GM21367 (cell line): ENCODE measurements around the gene GRIP2.

Experiments used
- ATAC-seq: cut with Tn5 transposase; IDR thresholded peaks from one replicate; pipeline ENCODE4 v1.9.1; 2021; ENCODE audit not compliant: unreplicated experiment

Gene GRIP2

DNA sequence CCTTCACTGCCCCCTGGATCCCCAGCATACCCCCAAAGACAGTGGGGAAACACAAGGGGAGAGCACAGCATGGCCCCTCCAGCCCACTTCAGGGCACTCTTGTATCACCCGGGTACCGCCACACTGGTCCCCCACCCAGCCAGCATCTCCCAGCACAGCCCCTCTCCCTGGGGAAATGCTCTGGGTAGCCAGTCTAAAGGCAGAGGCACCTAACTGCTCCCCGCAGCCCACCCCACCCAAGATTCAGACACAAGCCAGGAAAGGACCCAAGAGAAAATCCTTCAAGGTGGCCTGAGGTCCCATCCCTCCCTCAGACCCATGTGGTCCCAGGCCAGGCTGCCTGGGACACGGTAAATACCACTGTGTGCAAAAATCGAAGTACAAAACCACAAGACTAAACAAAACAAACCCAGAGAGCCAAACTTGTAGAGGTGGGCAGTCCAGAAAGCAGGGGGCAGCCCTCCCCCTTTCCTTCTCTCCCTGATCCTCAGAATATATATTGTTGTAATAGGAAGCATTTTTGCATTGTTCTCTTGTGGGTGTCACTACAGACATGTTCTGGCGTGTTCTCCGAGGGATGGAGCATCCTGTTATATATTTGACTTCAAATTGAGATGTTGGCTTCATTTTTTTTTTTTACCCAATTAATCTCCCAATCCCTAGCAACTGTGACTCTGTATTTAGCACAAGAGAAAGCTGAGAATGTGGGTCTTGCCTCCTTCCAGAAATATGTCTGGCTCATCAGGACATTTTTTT, 51.7 kb downstream of the GRIP2 start:
- no peak for ATAC-seq

DNA sequence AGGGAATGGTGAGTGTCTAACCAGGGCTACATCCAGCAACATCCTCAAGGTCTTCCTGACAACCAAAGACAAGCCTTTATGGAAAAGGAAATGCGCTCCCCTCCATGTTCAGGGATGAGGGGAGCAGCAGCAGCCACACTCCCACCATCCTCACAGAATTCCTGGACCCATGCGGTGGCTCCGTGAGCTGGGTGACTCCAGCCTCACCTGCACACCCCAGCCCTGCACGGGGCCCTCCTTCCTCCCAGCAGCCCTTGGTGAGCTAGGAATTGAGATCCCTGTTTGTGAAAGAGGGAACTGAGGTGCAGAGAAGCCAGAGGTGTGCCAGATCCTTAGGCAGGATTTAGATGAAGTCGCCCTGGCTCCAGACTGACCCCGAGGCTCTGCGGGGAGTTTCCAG, 52.3 kb downstream of the GRIP2 start:
- no peak for ATAC-seq

DNA sequence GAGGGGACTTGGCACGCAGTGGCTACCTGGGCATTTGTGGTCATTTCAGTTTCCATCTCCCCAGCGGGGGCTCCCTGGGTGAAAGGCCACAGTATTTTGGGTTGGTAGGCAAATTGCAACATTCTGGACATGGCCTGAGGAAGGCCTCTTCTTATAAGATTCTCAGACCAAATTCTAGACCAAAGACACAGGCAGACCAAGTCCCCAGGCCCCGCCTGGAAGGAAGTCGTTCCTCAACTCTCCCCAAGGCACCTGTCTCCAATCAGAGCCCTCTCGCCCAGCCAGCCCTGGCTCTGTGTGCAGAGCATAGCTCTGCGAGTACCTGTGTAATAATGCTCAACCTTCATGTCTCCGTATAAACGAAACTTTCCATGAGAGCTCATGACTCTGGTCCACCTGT, 53.1 kb downstream of the GRIP2 start:
- no peak for ATAC-seq

DNA sequence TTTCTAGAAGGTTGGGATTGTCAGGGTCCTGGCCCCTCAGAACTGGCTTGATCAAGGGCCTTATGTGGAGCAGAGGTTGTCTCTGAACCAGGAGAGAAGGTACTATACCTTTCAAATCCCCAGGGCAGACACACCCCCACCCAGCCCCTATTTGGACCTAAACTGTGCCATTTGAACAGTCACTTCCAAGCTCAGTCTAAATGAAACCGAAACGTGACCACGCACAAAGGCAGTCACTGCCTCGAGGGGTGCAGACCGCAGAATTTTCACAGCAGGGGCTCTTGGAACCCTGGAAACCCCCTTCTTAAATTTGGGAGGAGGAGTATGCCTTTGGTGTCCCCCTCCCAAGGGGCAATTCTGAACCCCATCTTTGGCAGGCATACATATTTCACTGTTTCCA, 53.7 kb downstream of the GRIP2 start:
- ATAC-seq = peak; percentile 65

DNA sequence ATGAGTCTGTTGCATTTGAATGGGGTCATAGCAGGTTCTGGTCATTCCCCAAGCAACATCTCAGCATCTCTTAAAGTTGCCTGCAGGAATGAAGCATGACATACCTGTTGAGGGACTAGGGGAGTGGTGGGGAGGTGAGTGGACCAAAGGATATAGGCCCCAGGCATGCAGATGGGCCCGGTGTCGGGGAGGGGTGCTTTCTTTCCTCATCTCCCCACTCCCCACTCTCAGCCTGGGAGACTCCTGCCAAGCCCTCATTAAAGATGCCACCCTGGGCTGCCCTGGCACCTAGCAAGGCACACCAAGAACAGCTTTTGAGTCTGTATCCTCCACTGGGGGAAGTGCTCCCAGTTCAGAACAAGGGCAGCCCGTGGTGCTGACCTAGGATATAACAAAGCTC, 54.2 kb downstream of the GRIP2 start:
- no peak for ATAC-seq

DNA sequence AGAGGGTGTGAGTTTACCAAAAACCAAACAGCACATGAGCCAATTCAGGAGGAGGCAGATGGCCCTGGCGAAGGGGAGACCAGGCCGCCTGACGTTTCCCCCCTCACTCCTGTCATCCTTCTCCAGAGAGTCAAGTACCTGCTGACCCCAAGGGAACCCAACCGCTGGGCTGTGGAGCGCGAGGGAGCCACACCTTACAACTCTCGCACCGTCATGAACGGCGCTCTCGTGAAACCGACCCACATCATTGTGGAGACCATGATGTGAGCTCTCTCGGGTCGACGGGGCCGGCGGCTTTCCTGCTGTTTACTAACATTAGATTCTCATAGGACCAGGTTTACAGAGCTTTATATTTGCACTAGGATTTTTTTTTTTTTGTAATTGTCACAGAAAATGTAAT, 55.4 kb downstream of the GRIP2 start:
- no peak for ATAC-seq

DNA sequence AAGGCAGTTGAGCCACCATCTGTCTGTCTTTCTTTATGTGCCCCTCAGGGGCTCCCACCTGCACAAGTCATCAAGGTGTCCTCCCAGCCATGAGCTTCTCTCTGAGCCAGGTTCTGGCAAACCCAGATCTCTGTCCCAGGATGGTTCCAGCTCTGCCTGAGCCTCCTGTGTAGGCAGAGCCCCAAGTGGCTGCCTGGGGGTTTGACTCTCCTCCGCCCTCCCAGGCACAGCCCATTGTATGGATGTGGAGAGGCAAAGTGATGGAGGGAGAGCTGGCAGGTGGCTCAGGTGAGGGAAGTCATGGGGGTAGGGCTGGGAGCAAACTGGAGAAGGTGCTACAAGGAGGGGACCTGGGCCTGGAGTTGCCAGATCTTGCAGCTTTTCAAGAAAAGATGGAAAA, 56.9 kb downstream of the GRIP2 start:
- no peak for ATAC-seq

DNA sequence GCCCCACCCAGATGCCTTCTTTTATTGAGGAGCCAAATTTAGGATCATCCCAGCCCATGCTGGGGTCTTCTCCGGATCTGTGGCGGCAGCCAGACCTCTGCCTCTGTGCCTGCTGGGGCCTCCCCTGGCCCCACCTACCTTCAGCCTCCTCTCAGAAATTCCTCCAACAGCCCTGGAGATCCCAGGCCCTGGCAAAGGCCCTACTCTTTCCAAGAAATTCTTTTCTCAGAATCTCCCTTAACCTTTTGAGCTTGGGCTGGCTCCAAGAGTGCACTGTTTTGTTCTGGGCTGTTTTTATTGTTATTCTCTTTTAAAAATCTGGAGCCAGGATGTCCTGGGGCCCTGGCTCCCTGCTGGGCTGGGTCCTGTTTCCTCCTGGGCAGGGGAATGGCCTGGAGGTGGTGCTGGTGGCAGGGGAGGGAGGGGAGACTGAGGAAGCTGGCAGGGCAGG, 57.8 kb downstream of the GRIP2 start:
- no peak for ATAC-seq

DNA sequence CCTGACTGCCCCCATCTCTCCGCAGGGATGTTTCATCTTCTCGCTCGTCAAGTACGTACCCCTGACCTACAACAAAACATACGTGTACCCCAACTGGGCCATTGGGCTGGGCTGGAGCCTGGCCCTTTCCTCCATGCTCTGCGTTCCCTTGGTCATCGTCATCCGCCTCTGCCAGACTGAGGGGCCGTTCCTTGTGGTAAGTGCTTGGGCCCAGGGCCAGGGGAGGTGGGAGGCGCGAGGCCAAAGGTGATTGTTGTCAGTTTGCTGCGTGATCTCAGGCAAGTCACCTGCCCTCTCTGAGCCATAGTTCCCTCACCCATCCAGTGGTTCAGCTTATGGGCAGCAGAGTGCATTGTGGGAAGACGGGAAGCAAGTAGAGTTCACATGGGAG, 58.5 kb downstream of the GRIP2 start:
- ATAC-seq = no peak

DNA sequence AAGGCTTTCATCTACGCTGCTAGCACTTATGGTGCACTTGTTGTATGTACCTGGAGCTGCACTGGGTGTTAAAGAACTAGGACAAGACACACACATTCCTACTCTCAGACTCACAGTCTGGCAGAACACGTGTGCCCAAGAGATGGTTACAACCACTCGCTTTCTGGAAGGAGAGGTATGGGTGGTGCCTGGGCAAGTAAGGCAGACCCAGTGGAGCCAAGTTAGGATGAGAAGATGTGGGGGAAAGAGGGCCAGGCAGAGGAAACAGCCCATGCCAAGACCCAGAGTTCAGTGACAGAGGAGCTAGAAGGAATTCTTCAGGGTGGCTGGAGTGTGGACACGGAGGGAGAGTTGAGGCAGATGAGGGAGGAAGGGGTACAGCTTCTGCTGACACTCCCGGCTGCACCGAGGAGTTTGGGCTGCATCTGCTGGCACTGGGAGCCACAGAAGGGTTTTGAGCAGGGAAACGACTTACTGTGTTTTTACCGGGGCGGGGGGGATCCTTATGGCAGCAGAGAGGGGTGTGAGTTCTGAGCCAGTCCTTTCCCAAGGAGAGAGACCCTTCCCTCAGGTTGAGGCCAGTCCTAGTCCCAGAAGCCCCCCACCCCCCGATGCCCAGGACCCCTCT, 59.0 kb downstream of the GRIP2 start:
- no peak for ATAC-seq

DNA sequence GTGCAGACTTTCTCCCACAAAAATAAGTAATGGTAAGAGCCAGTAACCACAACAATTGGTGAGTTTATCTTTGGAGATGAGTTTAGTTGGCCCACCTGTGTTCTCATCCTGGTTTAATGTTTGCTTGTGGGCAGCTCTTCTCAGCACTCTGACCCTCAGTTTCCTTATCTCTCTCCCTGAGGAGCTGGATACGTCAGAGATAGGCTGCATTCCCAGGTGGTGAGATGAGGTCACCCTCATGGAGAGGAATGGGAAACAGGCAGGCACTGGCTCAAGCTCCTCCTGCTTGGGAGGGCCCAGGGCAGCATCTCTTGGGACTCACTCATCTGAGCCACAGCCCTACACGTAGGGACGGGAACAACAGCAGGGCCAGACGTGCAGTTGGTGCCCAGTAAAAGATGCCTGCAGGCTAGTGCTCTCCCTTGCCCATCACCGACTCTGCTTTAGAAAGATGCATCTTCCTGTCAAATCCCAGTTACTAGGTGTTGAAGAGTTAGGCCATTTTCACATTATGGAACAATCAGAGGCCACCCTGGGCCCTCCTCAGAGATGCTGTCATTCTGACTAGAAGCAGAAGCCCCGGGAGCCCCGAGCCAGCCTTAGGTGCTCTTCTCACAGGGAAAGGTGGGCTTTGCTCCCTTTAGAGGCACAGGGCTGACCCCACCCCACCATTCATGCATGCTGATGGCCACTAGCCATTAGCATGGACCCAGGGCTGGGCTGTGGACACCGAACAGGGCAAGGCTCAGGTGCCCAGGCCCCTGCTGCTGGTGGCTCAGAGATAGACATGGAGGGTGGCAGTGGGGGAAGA, 59.7 kb downstream of the GRIP2 start:
- no peak for ATAC-seq

DNA sequence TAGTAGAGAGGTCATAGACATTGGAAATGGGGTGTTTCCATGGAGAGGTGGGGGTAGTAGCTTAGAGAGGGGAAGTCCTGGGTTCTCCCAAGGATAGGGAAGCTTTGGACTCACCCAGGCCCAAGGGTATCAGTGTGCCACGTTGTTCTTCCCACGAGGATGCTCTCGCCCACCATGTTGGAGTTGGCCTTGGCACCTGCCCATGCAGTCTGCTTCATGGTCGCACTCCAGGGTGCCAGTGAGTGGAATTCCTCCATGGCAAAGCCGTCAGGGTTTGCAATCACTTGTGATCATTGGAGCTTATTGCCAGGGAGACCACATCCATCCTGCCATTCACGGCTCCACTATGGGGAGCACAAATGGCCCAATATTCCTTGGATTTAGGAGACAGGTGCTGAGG, 60.6 kb downstream of the GRIP2 start:
- ATAC-seq = no peak

DNA sequence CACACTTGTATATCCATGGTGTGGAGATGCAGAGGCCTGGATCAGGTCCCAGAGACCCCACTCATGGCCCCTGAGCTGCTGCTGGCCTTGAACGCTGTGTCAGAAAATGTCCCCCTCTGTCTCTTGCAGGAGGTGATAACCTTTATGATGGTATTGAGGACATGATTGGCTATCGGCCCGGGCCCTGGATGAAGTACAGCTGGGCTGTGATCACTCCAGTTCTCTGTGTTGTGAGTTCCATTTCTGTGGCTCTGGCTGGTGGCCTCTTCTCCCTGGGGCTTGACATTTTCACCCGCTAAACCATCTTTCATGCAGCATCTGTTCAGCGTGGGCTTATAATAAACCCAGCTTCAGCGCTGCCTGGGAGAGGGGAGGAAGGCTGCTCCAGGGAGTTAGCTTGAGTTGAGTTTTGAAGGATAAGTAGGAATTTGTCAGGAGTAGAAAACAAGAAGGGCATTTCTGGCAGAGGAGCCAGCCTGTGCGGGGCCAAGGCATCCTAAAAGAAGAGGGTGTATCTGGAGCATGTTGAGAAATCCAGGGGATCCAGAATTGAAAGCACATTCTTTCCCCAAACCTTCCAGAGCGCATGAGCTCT, 61.1 kb downstream of the GRIP2 start:
- no peak for ATAC-seq

DNA sequence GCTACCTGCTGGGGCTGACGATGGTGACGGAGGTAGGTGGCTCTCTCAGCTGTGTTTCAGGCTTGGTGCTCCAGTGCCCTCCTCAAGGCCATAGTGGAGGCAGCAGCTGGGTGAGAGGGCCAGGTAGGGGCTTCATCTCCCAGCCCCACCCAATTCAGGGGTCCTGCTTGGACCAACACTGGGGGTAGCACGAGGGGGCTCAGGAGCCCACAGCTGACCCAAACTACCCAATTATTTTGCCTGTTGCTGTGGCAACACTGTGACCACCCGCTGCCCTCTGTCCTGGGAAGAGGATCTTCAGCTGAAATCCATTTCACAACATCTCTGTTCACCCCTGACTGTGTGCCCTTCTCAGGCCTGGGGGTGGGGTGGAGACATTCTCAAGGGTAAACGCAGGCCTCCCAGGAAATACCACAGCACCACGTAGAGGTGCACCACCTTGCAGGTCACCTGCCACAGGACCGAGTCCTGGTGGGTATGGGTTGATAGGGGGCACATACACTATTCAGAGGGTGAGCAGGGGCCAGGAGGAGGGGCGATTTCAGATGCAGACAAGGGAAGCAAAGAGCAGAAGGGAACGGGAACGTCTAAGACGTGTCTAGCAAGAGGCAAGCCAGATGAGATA, 62.7 kb downstream of the GRIP2 start:
- no peak for ATAC-seq

DNA sequence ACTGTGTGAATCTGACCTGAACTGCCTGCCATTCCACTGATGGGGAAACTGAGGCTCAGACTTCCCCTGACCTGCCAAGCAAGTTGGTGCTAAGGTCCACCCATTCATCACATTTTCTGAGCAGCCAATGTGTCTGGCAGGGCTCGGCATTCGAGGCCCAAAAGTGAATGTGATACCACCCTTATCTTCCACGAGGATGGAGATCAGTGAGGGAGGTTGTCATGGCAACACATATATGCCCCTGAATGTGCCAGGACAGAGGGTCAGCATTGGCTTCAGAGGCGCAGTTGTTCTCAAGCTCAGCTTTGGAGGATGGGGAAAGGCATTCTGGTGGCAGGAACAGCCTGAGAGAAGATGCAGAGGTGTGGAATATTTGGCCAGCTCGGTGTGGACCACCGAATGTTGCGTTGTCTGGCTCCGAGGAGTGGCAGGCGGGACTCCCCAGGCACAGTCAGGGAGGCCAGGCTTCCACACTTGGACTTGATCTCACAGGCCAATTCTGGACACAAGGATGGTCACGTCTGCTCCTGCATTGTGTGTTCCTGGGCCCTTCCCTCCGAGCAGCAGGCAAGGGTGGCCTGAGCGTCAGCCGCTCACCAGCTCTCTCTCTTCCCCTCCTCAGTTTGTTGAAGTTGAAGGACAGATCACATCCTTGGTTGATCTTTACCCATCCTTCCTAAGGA, 63.4 kb downstream of the GRIP2 start:
- no peak for ATAC-seq

DNA sequence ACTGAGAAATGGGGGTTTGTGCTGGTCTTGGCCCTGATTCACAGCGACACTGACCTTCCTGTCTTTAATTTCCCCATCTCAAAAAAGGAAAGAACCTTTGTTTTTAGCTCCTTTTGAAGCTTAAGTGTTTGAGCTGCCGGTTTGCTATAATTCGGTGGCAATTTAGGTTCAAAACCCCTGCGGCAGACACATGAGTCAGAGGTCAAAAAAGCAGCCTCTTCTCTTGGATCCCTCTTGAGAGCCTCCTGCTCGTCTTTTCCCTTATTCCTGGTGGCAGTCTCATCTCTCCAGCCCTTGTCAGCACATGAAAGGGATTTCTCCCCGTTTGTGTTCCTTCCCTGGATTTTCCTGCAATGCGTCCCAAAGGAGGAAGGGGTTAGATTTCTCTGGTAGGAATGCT, 64.5 kb downstream of the GRIP2 start:
- ATAC-seq = no peak

DNA sequence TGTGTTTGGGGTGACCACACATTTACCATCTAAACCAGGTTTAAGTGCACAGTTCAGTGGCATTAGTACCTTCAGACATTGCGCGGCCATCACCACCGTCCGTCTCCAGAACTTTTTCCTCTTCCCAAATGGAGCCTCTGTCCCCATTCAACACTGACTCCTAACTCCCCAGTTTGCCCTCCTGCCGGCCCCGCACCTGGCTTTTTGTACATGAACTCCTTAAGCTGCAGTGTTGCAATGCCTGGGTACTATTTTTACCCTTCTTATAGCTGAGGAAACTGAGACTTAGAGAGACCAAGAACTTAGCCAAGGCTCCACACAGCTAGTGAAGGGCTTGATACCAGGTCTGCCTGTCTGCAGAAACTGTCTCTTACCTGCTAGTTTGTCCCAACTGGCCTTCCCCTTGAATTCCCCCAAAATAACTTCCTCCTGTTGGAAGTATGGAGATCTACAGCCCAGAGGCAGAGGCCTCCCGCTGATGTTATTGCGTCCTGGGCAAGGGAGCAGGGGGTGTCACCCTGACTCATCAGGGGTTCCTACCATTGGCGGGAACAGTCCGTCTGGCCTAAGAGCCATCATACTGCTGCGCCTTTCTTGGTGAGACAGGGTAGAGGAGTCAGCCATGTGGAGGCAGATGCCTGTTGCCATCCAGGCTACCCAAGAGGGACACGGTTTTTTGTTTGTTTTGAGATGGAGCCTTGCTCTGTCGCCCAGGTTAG, 65.6 kb downstream of the GRIP2 start:
- no peak for ATAC-seq

DNA sequence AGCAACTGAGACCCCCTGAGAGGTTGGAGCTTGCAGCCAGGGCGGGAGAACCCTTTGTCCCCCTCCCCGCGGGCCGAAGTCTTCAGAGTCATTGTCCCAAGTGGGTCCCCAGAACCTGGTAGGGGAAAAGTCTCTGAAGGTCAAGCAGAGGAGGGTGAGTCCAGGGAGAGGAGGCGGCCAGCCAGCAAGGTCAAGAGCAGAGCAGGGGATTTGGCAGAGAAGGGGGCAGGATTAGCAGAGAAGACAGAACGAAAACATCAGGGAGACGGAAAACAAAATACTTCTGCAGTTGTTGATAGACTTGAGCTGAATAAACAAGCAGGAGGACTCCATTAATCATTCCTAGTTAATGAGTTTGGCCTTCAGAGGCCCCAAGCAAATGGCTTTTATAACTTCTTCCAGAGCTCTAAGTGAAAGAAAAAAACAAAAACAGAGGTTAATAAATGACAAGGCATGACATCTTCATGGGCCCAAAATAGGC, 66.7 kb downstream of the GRIP2 start:
- no peak for ATAC-seq

DNA sequence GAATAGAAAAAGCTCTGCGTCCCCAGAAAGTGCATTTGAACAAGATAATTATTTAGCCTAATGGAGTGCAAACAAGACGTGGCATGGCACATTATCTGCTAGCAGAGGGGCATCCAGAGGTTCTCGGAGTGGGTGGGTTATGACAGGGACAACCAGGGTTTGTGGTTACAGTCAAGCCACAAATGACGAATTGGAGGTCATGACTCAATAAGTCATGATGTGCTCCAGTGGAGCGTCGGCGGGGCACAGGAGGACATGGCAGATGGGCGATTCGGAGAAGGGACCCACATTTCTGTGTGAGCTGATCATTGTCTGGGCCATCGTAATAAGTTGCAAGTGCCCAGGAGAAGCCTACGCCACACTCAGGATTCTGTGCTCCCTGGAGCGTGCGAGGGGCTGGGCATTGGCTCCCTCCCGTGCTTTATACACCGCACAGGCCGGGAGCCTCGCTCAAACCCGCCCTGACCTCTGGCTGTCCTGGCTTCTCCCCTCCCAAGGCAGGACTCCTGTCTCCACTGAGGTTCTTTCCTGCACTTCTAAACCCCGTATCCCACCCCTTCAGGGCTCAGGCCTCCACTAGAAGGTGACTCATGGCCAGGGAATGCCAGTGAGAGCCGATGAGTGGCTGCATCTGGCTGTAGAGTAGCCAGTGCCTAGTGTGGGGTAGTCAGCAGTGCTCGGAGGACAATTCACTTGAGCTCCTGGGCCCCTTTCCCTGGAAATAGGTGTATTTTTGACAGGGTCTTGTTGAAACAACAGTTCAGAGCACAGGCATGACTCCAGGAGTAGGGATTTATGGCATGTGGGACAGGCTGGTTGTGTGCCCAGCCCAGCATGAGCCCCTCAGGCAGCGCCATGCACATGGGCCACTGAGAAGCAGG, 67.4 kb downstream of the GRIP2 start:
- no peak for ATAC-seq
